WERI-Rb-1 (cell line): ENCODE measurements around the gene EXOSC7.

ENCODE experiments used
- DNase-seq: peaks from one replicate; pipeline ENCODE4 v3.0.0-alpha.2; 2020
- H3K27ac ChIP-seq: fragments of 250-450 bp; sonication (Bioruptor Pico); 2 replicates; pipeline ENCODE4 v1.5.1; 2020; ENCODE audit warnings: mild to moderate bottlenecking, moderate library complexity
- H3K27me3 ChIP-seq: fragments of 250-450 bp; sonication (Bioruptor Pico); 2 replicates; pipeline ENCODE4 v1.5.1; 2021; ENCODE audit warnings: mild to moderate bottlenecking, low read depth, moderate library complexity; ENCODE audit not compliant: insufficient read depth, severe bottlenecking
- H3K36me3 ChIP-seq: fragments of 250-450 bp; sonication (Bioruptor Pico); 2 replicates; pipeline ENCODE4 v1.5.1; 2020; ENCODE audit warnings: mild to moderate bottlenecking, moderate library complexity
- H3K4me3 ChIP-seq: 2 replicates; pipeline ENCODE4 v1.5.1; 2011; ENCODE audit warnings: low read depth, mild to moderate bottlenecking, control low read depth, low read length
- H3K9me3 ChIP-seq: fragments of 250-450 bp; sonication (Bioruptor Pico); 2 replicates; pipeline ENCODE4 v1.5.1; 2021; ENCODE audit warnings: mild to moderate bottlenecking, moderate library complexity; ENCODE audit not compliant: severe bottlenecking
- CTCF ChIP-seq: IDR thresholded peaks from 2 replicates; pipeline ENCODE4 v1.5.1; 2011; ENCODE audit warnings: low read depth, mild to moderate bottlenecking, control low read depth, inconsistent platforms, low read length

Gene EXOSC7

GRCh38 chr3:44999782-45000181 lies 23.7 kb downstream of the EXOSC7 start:
- no peak for DNase-seq
- Histone ChIP-seq H3K36me3 (peaks cover 67% of the 10 kb centered on the region), H3K9me3 (no peaks in the 10 kb centered on the region), H3K27ac (no peak overlapping the region), H3K27me3 (no peaks in the 10 kb centered on the region), H3K4me3 (no peak overlapping the region)
- no peak for TF ChIP-seq CTCF

- no peaks in the 10 kb centered on the region for H3K9me3 ChIP-seq
- DNase-seq = no peak
- TF ChIP-seq CTCF = no peak
- H3K27ac ChIP-seq = no peak overlapping the region
- H3K36me3 ChIP-seq = peaks cover 70% of the 10 kb centered on the region
- no peaks in the 10 kb centered on the region for H3K27me3 ChIP-seq
- H3K4me3 ChIP-seq = no peak overlapping the region
Observed at GRCh38 chr3:45000823-45001222, 24.8 kb downstream of the EXOSC7 start.

- H3K36me3 ChIP-seq = peaks cover 61% of the 10 kb centered on the region
- DNase-seq = no peak
- no peaks in the 10 kb centered on the region for H3K9me3 ChIP-seq
- no peaks in the 10 kb centered on the region for H3K27me3 ChIP-seq
- H3K4me3 ChIP-seq = no peak overlapping the region
- no peak for TF ChIP-seq CTCF
- no peak overlapping the region for H3K27ac ChIP-seq
Observed at GRCh38 chr3:45001738-45002137, 25.7 kb downstream of the EXOSC7 start.

- no peak for DNase-seq
- no peak for TF ChIP-seq CTCF
- H3K27me3 ChIP-seq = no peaks in the 10 kb centered on the region
- H3K36me3 ChIP-seq = peaks cover 61% of the 10 kb centered on the region
- no peaks in the 10 kb centered on the region for H3K9me3 ChIP-seq
- no peak overlapping the region for H3K27ac ChIP-seq
- no peak overlapping the region for H3K4me3 ChIP-seq
Observed at GRCh38 chr3:45002139-45002660, 26.2 kb downstream of the EXOSC7 start.

- TF ChIP-seq CTCF = no peak
- Histone ChIP-seq H3K4me3 (no peak overlapping the region), H3K27me3 (no peaks in the 10 kb centered on the region), H3K36me3 (peaks cover 61% of the 10 kb centered on the region), H3K27ac (no peak overlapping the region), H3K9me3 (no peaks in the 10 kb centered on the region)
- DNase-seq = no peak
Observed at GRCh38 chr3:45002720-45003119, 26.7 kb downstream of the EXOSC7 start.

GRCh38 chr3:45003406-45003805 lies 27.4 kb downstream of the EXOSC7 start:
- DNase-seq = no peak
- peaks cover 58% of the 10 kb centered on the region for H3K36me3 ChIP-seq

More at GRCh38 chr3:45003406-45003805, 27.4 kb downstream of the EXOSC7 start:
- no peaks in the 10 kb centered on the region for H3K27me3 ChIP-seq
- H3K9me3 ChIP-seq = no peaks in the 10 kb centered on the region
- no peak for TF ChIP-seq CTCF
- H3K4me3 ChIP-seq = no peak overlapping the region
- no peak overlapping the region for H3K27ac ChIP-seq
